DMS53 treated with DMSO at 0.1 percent for 48 hours (cell line): ENCODE results near the gene INPP5B.
A peak's percentile ranks its signal among the peaks of the same experiment; 100 is the strongest.

Experiments used
- DNase-seq: peaks from one replicate; lab custom pipeline; 2025; ENCODE audit not compliant: unreplicated experiment; lab: John Stamatoyannopoulos, UW

Gene INPP5B

GRCh38 chr1:37875833-37876232, 71.0 kb downstream of the INPP5B start:
- no peak for DNase-seq

GRCh38 chr1:37872692-37873091, 74.2 kb downstream of the INPP5B start:
- DNase-seq: no peak

- no peak for DNase-seq
These were observed 78.4 kb downstream of the INPP5B start for GRCh38 chr1:37868466-37868865.

GRCh38 chr1:37867784-37868183, 79.1 kb downstream of the INPP5B start:
- DNase-seq: no peak

- no peak for DNase-seq
These were observed 80.4 kb downstream of the INPP5B start for GRCh38 chr1:37866491-37866890.

- no peak for DNase-seq
These were observed 81.3 kb downstream of the INPP5B start for GRCh38 chr1:37865348-37866120.

- DNase-seq: peak; percentile 21
These were observed 84.5 kb downstream of the INPP5B start for GRCh38 chr1:37862330-37862729.

GRCh38 chr1:37861151-37861550, 85.7 kb downstream of the INPP5B start:
- no peak for DNase-seq

GRCh38 chr1:37860346-37860666, 86.5 kb downstream of the INPP5B start:
- no peak for DNase-seq

- peak; percentile 94 for DNase-seq
These were observed 87.1 kb downstream of the INPP5B start, which contains the start of gene MTF1 for GRCh38 chr1:37859507-37860345. TSS of gene MTF1 (minus strand) at chr1:37859592. CDS start at chr1:37857658, 1,934 bp downstream.

GRCh38 chr1:37858931-37859506, 87.8 kb downstream of the INPP5B start:
- DNase-seq: no peak

GRCh38 chr1:37854406-37854805, 92.4 kb downstream of the INPP5B start:
- DNase-seq: no peak

GRCh38 chr1:37853157-37853556, 93.7 kb downstream of the INPP5B start:
- DNase-seq: no peak

- DNase-seq: no peak
These were observed 95.1 kb downstream of the INPP5B start for GRCh38 chr1:37851782-37852210.

GRCh38 chr1:37851262-37851661, 95.6 kb downstream of the INPP5B start:
- DNase-seq: no peak

- no peak for DNase-seq
These were observed 96.4 kb downstream of the INPP5B start for GRCh38 chr1:37850352-37850955.

- no peak for DNase-seq
These were observed 97.4 kb downstream of the INPP5B start for GRCh38 chr1:37849480-37849879.

- DNase-seq: no peak
These were observed 100.1 kb downstream of the INPP5B start for GRCh38 chr1:37846647-37847339.

GRCh38 chr1:37845786-37846185, 101.1 kb downstream of the INPP5B start:
- DNase-seq: no peak

- DNase-seq: no peak
These were observed 101.7 kb downstream of the INPP5B start for GRCh38 chr1:37845049-37845646.
